ENCODE measurements around the gene MMS19.

MMS19 gene, protein sequence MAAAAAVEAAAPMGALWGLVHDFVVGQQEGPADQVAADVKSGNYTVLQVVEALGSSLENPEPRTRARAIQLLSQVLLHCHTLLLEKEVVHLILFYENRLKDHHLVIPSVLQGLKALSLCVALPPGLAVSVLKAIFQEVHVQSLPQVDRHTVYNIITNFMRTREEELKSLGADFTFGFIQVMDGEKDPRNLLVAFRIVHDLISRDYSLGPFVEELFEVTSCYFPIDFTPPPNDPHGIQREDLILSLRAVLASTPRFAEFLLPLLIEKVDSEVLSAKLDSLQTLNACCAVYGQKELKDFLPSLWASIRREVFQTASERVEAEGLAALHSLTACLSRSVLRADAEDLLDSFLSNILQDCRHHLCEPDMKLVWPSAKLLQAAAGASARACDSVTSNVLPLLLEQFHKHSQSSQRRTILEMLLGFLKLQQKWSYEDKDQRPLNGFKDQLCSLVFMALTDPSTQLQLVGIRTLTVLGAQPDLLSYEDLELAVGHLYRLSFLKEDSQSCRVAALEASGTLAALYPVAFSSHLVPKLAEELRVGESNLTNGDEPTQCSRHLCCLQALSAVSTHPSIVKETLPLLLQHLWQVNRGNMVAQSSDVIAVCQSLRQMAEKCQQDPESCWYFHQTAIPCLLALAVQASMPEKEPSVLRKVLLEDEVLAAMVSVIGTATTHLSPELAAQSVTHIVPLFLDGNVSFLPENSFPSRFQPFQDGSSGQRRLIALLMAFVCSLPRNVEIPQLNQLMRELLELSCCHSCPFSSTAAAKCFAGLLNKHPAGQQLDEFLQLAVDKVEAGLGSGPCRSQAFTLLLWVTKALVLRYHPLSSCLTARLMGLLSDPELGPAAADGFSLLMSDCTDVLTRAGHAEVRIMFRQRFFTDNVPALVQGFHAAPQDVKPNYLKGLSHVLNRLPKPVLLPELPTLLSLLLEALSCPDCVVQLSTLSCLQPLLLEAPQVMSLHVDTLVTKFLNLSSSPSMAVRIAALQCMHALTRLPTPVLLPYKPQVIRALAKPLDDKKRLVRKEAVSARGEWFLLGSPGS

DNA sequence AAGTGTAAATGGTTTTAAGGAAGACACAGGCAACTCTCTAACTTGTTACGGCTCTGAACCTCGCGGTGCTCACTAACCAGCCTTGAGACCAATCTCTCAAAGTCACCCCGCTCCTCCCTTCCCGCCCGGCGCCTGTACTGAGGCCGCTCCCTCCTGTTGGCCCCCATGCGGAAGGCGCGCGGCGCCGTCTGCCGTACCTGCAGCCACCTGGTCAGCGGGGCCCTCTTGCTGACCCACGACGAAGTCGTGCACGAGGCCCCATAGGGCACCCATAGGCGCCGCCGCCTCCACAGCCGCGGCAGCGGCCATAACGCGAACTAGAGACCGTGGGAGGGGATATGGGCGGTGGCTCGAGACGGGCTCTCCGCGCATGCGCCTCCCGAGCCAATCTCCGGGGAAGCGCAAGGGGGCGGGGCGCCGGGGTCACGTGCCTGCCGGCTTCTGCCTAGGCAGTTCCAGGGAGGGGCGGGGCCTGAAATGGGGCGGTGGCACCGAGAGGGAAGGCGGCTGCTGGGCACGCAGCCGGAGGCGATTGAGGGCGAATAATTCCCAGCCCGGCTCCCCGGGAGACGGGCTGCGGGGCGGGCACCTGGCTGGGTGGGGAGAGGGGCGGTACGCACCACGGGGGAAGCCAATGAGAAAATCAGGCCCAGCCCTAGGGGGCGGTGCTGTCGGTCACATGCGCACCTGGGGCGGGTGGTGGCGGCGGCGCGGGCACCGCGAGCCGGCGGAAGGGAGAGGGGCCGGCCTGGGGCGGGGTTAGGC is at the start of gene MMS19:
Gene MMS19 (minus strand): TSS at position 347 of the 765 bp plus-strand sequence. CDS start 38 bp downstream, at position 309.
- DNase-seq (ENCODE audit: low spot score): peak; percentile 98

DNA sequence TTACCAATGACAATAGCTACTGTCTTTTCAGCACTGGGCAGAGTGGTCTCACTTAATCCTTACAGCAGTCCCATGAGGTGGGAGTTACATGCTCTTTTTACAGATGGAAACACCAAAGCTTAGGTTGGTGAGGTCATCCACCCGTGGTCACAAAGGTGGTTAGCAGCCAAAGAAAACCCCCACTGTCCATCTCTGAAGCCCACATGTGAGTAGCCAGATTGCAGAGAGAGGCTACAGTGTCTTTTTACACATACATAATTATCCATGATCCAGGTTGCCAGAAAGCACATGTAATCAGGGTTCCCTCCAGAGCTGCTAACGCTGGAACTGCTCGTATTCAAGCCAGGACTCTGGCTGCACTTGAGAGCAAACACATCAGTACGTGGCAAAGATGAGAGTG is 49.7 kb upstream of the MMS19 start:
- no peak for DNase-seq (ENCODE audit: low spot score)

GRCh38 chr10:97547271-97547600 is 49.0 kb upstream of the MMS19 start:
- DNase-seq (ENCODE audit: low spot score): no peak

DNA sequence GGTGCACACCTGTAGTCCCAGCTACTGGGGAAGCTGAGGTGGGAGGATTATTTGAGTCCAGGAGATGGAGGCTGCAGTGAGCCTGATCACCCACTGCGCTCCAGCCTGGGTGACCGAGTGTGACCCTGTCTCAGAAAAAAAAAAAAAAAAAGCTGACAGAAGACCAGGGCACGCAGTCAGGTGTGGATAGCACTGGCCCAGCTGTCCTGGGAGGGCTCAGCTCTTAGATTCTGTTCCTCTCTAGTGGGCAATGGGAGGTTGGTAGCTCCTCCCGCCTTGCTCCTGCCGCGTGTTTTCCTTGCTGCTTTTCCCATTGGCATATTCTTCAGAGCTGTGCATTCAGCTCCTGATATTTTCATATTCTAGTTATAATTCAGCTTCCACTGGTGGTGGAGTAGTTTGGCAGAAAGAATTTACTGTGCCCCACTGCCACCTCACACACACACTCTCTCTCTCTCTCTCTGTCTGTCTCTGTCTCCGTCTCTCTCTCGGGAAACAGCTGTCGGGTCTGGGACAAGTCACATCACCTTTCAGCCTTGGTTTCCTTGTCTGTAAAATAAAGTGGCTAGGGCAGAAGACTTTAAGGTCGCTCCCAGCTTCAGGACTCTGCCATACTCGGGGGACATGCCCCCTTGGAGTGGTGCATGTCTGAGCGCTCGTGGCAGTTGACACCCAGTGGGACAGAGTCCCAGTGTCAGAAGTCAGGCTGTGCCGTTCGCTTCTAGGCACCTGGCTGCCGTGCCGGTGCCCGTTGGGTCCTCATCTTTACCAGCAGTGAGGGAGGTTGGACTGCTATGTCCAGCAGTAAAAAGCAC is 48.4 kb upstream of the MMS19 start:
- no peak for DNase-seq (ENCODE audit: low spot score)

DNA sequence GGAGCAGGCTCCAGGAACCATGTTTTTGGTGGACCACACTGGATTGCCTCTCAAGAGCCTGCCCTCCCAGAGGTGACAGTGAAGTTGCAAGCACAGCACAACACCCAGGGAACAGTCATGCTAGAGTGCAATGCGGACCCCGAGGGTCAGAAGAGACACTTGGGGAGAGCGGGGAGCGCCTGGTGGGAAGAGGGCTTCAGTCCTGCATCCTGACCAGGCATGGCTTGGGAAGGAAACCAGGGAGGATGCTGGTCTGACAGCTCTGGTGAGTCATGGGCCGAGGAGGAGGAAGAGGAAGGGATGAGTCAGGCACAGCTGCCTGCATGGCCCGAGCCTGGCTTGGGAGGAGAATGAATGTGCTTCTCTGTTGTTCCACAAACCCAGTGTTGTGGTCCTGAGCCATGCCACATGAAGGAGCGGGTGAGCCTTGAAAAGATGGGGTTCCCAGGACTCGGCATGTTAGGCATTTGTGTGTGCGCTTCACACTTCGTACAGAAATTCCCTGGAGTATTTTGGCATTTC is 44.9 kb upstream of the MMS19 start:
- peak; percentile 96 for DNase-seq (ENCODE audit: low spot score)

- peak; percentile 57 for DNase-seq (ENCODE audit: low spot score)
Measured at GRCh38 chr10:97542169-97543024, 44.2 kb upstream of the MMS19 start.

DNA sequence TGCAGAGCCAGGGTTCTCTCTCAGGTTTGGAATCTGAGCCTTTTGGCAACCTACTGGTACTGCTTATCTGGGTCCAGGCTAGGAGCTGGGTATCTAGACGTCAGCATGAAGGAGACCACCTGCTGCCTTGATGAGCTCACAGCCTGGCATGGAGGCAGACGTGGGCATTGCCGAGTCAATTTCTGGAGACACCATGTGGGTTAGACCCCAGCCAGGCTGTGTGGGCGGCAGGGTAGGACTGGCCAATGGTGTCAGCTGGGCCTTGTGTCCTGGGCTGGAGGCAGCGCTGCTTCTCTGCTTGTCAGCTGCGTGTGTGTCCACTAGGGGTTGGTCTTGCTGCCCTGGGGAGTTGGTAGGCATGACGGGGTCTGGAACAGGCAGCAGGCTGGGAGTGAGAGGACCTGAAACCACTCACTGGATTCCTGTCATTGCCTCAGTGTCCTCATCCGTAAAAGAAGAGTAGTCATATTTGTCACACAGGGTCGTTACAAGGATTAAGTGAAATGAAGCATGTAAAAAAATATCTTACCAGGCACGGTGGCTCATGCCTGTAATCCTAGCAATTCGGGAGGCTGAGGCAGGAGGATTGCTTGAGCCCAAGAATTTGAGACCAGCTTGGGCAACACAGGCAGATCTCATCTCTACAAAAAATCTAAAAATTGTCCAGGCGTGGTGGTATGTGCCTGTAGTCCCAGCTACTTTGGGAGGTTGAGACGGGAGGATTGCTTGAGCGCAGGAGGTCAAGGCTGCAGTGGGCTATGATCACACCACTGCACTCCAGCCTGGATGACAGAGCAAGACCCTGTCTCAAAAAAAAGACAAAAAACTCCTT is 42.7 kb upstream of the MMS19 start:
- DNase-seq (ENCODE audit: low spot score): no peak

- no peak for DNase-seq (ENCODE audit: low spot score)
Measured at GRCh38 chr10:97539523-97540200, 41.4 kb upstream of the MMS19 start.

GRCh38 chr10:97538839-97539238 is 40.6 kb upstream of the MMS19 start:
- DNase-seq (ENCODE audit: low spot score): no peak

- DNase-seq (ENCODE audit: low spot score): peak; percentile 43
Measured at GRCh38 chr10:97538411-97538810, 40.2 kb upstream of the MMS19 start.

- DNase-seq (ENCODE audit: low spot score): no peak
Measured at GRCh38 chr10:97537186-97537869, 39.1 kb upstream of the MMS19 start.

- peak; percentile 75 for DNase-seq (ENCODE audit: low spot score)
Measured at GRCh38 chr10:97534746-97535367, 36.6 kb upstream of the MMS19 start.

DNA sequence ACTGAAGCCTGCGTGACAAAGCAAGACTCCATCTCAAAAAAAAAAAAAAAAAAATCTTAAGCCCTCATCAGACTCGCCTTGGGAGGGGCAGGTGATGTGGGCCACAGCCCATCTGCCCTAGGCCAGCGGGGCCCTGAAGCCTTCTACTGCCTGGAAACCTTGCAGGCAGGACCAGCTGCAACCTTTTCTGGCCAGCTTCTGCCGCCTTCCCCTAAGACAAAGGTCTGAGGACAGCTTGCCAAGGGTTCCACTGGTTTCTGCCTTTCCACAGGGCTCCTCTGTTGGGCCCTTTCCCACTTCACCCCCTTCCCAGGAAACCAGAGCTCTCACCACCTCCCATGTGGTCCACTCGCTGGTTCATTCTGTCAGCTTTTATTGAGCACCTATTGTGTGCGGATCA is 35.7 kb upstream of the MMS19 start:
- DNase-seq (ENCODE audit: low spot score): peak; percentile 49

DNA sequence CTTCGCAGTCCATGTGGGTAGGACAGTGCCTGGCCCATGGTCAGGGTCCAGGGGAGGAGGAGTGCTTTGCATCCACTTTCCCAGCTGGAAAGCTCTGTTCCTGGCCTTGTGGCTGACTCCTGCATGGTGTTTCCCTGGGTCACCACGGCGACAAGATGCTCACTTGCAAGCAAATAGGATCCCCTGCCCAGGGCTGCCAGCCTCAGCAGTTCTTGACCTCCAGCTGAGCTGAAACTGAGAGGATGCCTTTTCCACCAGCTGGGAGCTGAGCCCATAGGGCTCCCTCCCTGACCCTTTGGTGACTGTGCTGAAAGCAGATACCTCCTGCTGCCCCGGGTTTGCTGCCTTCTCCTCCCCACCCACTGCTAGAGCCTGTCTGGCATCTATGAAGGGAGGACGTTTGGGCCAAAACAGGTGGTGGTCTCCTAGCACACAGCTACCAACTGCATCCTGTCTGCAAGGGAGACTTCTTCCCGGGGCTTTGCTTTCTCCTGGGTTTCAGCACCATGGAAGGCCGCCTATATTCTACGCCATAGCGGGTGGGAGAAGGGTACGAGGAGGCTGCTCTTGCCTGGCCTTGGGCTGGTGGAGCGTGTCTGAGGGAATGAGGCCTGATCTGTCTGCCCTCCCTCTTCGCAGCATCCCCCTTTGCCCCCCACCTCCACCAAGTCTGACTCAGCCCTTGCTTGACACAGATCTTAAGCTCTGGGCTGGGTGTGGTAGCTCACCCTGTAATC is 34.9 kb upstream of the MMS19 start:
- DNase-seq (ENCODE audit: low spot score): peak; percentile 29

DNA sequence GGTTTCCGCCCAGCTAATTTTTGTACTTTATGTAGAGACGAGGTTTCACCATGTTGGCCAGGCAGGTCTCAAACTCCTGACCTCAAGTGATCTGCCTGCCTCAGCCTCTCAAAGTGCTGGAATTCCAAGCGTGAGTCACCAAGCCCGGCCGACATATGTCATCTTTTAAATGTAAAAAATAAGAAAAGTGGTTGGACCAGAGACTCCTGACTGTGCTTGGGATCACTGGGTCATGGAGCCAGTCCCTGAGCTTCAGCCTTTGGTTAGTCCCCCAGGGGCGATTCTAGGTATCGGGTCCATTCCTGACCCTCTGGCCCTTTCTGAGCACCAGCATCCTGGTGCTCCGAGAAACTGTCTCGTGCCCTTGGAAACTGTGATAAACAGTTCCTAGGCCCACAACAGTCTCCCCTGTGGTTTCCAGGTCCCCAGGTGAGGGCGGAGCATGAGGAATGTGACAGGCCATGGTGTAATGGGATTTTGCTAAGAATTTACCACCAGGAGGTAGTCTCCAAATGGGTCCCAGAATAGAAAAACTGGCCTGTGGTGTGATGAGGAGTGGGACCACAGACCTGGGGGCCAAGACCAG is 33.3 kb upstream of the MMS19 start:
- no peak for DNase-seq (ENCODE audit: low spot score)
